Amygdala (tissue), 56 donors: Measurements from ENCODE around the gene EIPR1.

Experiments
- DNase-seq, 56 donors: peaks; one replicate each; lab custom pipeline; 2025; lab: John Stamatoyannopoulos, UW

EIPR1 gene

GRCh38 chr2:3169106-3169870, 208.3 kb downstream of the EIPR1 start:
- DNase-seq, result no peak

GRCh38 chr2:3168230-3168891, 209.3 kb downstream of the EIPR1 start:
- no peak for DNase-seq

- no peak for DNase-seq
Measured at GRCh38 chr2:3163401-3163800, 214.2 kb downstream of the EIPR1 start.

GRCh38 chr2:3162442-3163077, 215.1 kb downstream of the EIPR1 start:
- DNase-seq, result no peak

GRCh38 chr2:3160751-3161330, 216.8 kb downstream of the EIPR1 start:
- DNase-seq, result no peak

- DNase-seq, result no peak
Measured at GRCh38 chr2:3159782-3160545, 217.7 kb downstream of the EIPR1 start.

- no peak for DNase-seq
Measured at GRCh38 chr2:3154700-3155099, 222.9 kb downstream of the EIPR1 start.

GRCh38 chr2:3154146-3154545, 223.5 kb downstream of the EIPR1 start:
- DNase-seq, result no peak

- DNase-seq, result no peak
Measured at GRCh38 chr2:3151153-3151918, 226.3 kb downstream of the EIPR1 start.

GRCh38 chr2:3149441-3150217, 228.0 kb downstream of the EIPR1 start:
- DNase-seq, result no peak

GRCh38 chr2:3148716-3149115, 228.9 kb downstream of the EIPR1 start:
- DNase-seq, result no peak

- no peak for DNase-seq
Measured at GRCh38 chr2:3147651-3148530, 229.7 kb downstream of the EIPR1 start.

- DNase-seq, result no peak
Measured at GRCh38 chr2:3146772-3147650, 230.6 kb downstream of the EIPR1 start.

- DNase-seq, result no peak
Measured at GRCh38 chr2:3146175-3146574, 231.4 kb downstream of the EIPR1 start.

- no peak for DNase-seq
Measured at GRCh38 chr2:3145471-3146021, 232.1 kb downstream of the EIPR1 start.

GRCh38 chr2:3144856-3145255, 232.8 kb downstream of the EIPR1 start:
- no peak for DNase-seq

- no peak for DNase-seq
Measured at GRCh38 chr2:3143602-3144001, 234.0 kb downstream of the EIPR1 start.
